NT2/D1 (cell line): ENCODE results near the gene NELL1.

Source experiments
- SUZ12 ChIP-seq: IDR thresholded peaks from 2 replicates; pipeline ENCODE4 v1.6.1; 2011; ENCODE audit not compliant: insufficient read length, insufficient read depth; ENCODE audit errors: extremely low read depth
- ZNF274 ChIP-seq: IDR thresholded peaks from 2 replicates; pipeline ENCODE4 v1.6.1; 2011; ENCODE audit warnings: mild to moderate bottlenecking, low read depth, low read length

DNA sequence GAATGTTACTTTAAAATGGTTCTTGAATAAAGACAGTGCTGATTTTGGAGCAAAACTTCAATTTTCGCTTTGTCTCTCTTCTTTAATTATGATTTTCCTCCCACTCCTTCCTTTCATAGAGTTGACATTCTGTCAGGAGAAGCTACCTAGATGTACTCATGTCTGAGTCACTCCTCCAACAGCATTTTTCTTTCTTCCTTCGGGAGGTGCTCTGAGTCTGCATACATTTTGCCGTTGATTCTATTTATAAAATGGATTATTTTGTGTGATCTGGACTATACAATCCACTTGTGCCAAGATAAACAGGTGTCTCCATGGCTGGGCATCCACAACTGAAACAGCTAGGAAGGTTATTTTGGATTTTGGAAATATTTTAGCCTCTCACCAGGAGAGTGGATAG lies 935.2 kb downstream of the NELL1 start:
- TF ChIP-seq ZNF274 = no peak
- no peak for TF ChIP-seq SUZ12
